ENCODE measurements around the gene IL17REL. TPM values are rescaled to one million over a fixed set of nuclear protein-coding genes. Genes with fewer than 3 reads are reported as not detected.

The IL17REL gene
- total and polyA plus RNA-seq, 2 of the 13 experiments (the other 11 are each of a cell fraction or from before 2014, with no cell fraction given) = not detected

DNA sequence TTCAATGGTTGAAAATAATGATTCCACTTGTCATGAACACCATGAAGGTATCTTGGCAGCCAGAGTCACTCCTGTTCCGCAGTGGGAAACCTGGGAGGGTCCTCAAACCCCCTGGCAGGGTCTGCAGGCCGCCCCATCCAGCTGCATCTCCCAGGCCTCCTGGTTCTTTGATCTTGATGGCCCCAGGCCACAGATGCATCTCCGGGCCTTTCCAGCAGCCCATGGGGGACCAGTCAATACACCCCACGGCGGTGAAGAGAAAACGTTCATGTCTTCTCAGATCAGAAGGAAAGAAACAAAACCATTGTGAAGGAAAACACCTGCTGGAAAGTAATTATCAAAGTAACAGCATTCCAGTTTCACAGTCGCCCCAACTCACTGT is 47.3 kb upstream of the IL17REL start:
- no peak overlapping the region for H2AFZ ChIP-seq (ENCODE audit: low read length)
- BruUV-seq (replicated peaks) = no TSS peak
- DNase-seq (ENCODE audit: low spot score) (no peak), ATAC-seq (no peak), FAIRE-seq (no peak)
- H4K20me1 ChIP-seq (ENCODE audit: insufficient read depth, low read length) = no peaks in the 10 kb centered on the region
- in situ Hi-C loops (cut with HindIII; ENCODE audit: extremely low pct_ligation_motif_present, low pct_unique_long_range_greater_than_20kb) = no loop called here
- H3K36me3 ChIP-seq (replicated peaks in 1 of 2; ENCODE audit: control insufficient read depth in 1 of 2, insufficient read depth in 2 of 2, low read length in 2 of 2) = no peaks in the 10 kb centered on the region
- no peaks in the 10 kb centered on the region for H3K9me3 ChIP-seq (ENCODE audit: low read length)
- 53% methylated on average over 7 of the region's 7 CpGs for WGBS (ENCODE audit: low lambda C conversion rate)
- no peak overlapping the region for H3K4me3 ChIP-seq (replicated peaks in 1 of 3; ENCODE audit: insufficient read depth in 1 of 3, low read depth in 2 of 3, low read length in 3 of 3)
- H3K4me1 ChIP-seq (ENCODE audit: insufficient read depth, low read length) = peaks cover 5% of the 10 kb centered on the region; the same call in 1 of the 2 replicates
- H3K4me2 ChIP-seq (ENCODE audit: low read depth, low read length) = no peak overlapping the region
- ChIA-PET POLR2A (no interaction called here), CTCF (ENCODE audit: low intra/inter-chr PET ratio, low total read pairs) (no interaction called here)
- H3K27ac ChIP-seq (ENCODE audit: extremely low read length, insufficient read depth, low read length) = no peak overlapping the region
- peaks cover 4 to 35% of the 10 kb centered on the region in 2 experiments for H3K27me3 ChIP-seq (ENCODE audit: control insufficient read depth in 1 of 2, insufficient read depth in 2 of 2, low read length in 2 of 2)
- no peak overlapping the region for H3K9ac ChIP-seq (ENCODE audit: insufficient read depth, low read depth, low read length)
- intact Hi-C loops (cut with micrococcal nuclease; ENCODE audit: unreplicated experiment) = no loop called here
- TF ChIP-seq ZNF367 (CRISPR knock-in tag; IDR thresholded peaks at IDR 0.05; ENCODE audit: borderline replicate concordance) (no peak), HOXA3 (CRISPR knock-in tag; IDR thresholded peaks at IDR 0.05) (no peak), BATF2 (CRISPR knock-in tag; IDR thresholded peaks at IDR 0.05) (no peak), ZSCAN9 (CRISPR knock-in tag; IDR thresholded peaks at IDR 0.05; ENCODE audit: borderline replicate concordance) (no peak), POLR2G (IDR thresholded peaks at IDR 0.05; ENCODE audit: low read depth, low read length) (no peak), KDM2A (CRISPR knock-in tag; IDR thresholded peaks at IDR 0.05; ENCODE audit: borderline replicate concordance, low read depth) (no peak), FLYWCH1 (CRISPR knock-in tag; IDR thresholded peaks at IDR 0.05) (no peak), DR1 (CRISPR knock-in tag; IDR thresholded peaks at IDR 0.05) (no peak), NFATC3 (CRISPR knock-in tag; IDR thresholded peaks at IDR 0.05) (no peak), ZMAT5 (CRISPR knock-in tag; IDR thresholded peaks at IDR 0.05; ENCODE audit: borderline replicate concordance, low read depth) (no peak)
- no peaks in the 10 kb centered on the region for H3K79me2 ChIP-seq (ENCODE audit: insufficient read depth, low read length)

Measured in HepG2 (cell line).